Stomach (tissue), 4 donors: ENCODE data around the gene GRM3.

Experiments
- EP300 ChIP-seq: sonication (generic); formaldehyde crosslinking; IDR thresholded peaks from one replicate; pipeline ENCODE4 v1.6.1; 2017; ENCODE audit warnings: antibody characterized with exemption
- POLR2A ChIP-seq, 4 donors: fragments of 450-650 bp; IDR thresholded peaks; one replicate each; pipeline ENCODE4 v1.6.1; 2016; ENCODE audit warnings: antibody characterized with exemption in 4 of 4, control low read depth in 2 of 4, mild to moderate bottlenecking in 1 of 4, moderate library complexity in 1 of 4
- POLR2AphosphoS5 ChIP-seq, 3 donors: sonication (generic); formaldehyde crosslinking; IDR thresholded peaks; one replicate each; pipeline ENCODE4 v1.6.1; 2016; ENCODE audit warnings: antibody characterized with exemption in 3 of 3
- TF ChIP-seq, protein P1 (sequence below), 7 experiments: fragments of 450-650 bp in 4 of 7; fragments of 200-600 bp in 3 of 7; sonication (generic) in 3 of 7; IDR thresholded peaks; one replicate each; pipeline ENCODE4 v1.5.1; 2016 to 2019; ENCODE audit warnings: antibody characterized with exemption in 7 of 7, control low read depth in 2 of 7, mild to moderate bottlenecking in 1 of 7

DNA sequence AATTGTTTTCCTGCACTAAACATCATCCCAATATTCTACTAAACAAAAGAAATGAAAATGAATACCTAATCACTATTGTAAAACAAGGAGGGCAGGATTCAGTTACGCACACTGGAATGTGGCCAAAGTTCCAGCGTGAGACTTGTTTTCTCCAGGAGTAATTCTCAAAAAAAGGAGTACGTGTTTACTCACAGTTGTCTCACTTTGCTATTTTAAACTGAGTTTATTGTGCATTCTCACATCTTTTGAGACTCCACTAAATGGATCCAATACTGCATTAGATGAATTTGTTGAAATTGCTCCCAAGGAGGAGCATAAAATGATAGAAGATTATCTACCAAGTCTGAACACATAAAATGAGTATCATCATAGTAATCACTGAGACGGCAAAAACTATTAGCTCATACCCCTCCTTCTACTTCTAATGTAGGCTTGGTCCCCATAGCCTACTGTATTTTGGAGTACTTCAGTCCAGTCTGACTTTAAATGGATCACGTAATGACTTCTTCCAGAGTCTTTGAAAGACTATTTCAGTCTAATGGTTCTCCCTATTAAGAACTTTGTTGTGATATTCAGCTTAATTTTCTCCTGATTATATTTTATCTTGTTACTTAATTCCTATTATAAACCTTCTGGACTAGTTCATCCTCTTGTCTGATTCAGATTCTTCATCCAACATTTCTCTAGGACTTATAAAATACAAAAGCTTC lies 3.8 kb downstream of the GRM3 start:
- no peak for TF ChIP-seq POLR2A (IDR thresholded peaks at IDR 0.05)
- TF ChIP-seq, protein P1, sequence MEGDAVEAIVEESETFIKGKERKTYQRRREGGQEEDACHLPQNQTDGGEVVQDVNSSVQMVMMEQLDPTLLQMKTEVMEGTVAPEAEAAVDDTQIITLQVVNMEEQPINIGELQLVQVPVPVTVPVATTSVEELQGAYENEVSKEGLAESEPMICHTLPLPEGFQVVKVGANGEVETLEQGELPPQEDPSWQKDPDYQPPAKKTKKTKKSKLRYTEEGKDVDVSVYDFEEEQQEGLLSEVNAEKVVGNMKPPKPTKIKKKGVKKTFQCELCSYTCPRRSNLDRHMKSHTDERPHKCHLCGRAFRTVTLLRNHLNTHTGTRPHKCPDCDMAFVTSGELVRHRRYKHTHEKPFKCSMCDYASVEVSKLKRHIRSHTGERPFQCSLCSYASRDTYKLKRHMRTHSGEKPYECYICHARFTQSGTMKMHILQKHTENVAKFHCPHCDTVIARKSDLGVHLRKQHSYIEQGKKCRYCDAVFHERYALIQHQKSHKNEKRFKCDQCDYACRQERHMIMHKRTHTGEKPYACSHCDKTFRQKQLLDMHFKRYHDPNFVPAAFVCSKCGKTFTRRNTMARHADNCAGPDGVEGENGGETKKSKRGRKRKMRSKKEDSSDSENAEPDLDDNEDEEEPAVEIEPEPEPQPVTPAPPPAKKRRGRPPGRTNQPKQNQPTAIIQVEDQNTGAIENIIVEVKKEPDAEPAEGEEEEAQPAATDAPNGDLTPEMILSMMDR (IDR thresholded peaks at IDR 0.05), result no peak
- TF ChIP-seq POLR2AphosphoS5 (IDR thresholded peaks at IDR 0.05), result no peak
- TF ChIP-seq EP300, result no peak
